Liver (tissue), 3 donors: ENCODE results near the gene HOXA4.

ENCODE experiments used
- CTCF ChIP-seq: fragments of 150-350 bp; IDR thresholded peaks from 2 replicates; pipeline ENCODE4 v1.5.1; 2017; ENCODE audit warnings: improper control_type of control experiment, low read depth, low read length; ENCODE audit not compliant: missing input control
- EGR1 ChIP-seq, 2 donors: IDR thresholded peaks; 2 replicates each; pipeline ENCODE4 v1.6.1; 2016 to 2018; ENCODE audit warnings: antibody characterized with exemption in 2 of 2, low read depth in 2 of 2
- GABPA ChIP-seq, 2 donors: IDR thresholded peaks in 1 of 2; conservative IDR thresholded peaks in 1 of 2; 2 replicates each; pipeline ENCODE4 v1.6.1; 2016; ENCODE audit warnings: antibody characterized with exemption in 2 of 2, mild to moderate bottlenecking in 1 of 2, moderate library complexity in 1 of 2
- JUND ChIP-seq, 2 donors: IDR thresholded peaks; 2 replicates each; pipeline ENCODE4 v1.6.1; 2016; ENCODE audit warnings: antibody characterized with exemption in 2 of 2
- MAX ChIP-seq: IDR thresholded peaks from 2 replicates; pipeline ENCODE4 v1.6.1; 2016; ENCODE audit warnings: antibody characterized with exemption
- RAD21 ChIP-seq, 2 donors: IDR thresholded peaks; 2 replicates each; pipeline ENCODE4 v1.6.1; 2016; ENCODE audit warnings: antibody characterized with exemption in 2 of 2, mild to moderate bottlenecking in 2 of 2
- REST ChIP-seq: IDR thresholded peaks from 2 replicates; pipeline ENCODE4 v1.6.1; 2016; ENCODE audit warnings: antibody characterized with exemption, mild to moderate bottlenecking
- SP1 ChIP-seq: IDR thresholded peaks from 2 replicates; pipeline ENCODE4 v1.6.1; 2018; ENCODE audit warnings: antibody characterized with exemption, mild to moderate bottlenecking
- TAF1 ChIP-seq: conservative IDR thresholded peaks from 2 replicates; pipeline ENCODE4 v1.6.1; 2016; ENCODE audit warnings: antibody characterized with exemption, mild to moderate bottlenecking
- YY1 ChIP-seq: IDR thresholded peaks from 2 replicates; pipeline ENCODE4 v1.6.1; 2016; ENCODE audit warnings: antibody characterized with exemption, mild to moderate bottlenecking
- donor health status: healthy.
- donor health status: healthy.

GRCh38 chr7:27117887-27118491 lies 12.6 kb downstream of the HOXA4 start:
- TF ChIP-seq REST = no peak
- TF ChIP-seq CTCF = no peak
- no peak for TF ChIP-seq SP1
- TF ChIP-seq YY1 = no peak
- TF ChIP-seq TAF1 = no peak
- TF ChIP-seq RAD21 (IDR thresholded peaks at IDR 0.05) = no peak
- TF ChIP-seq MAX = no peak
- TF ChIP-seq JUND (IDR thresholded peaks at IDR 0.05) = no peak
- TF ChIP-seq EGR1 (IDR thresholded peaks at IDR 0.05; ENCODE audit: low read depth in 2 of 2) = no peak
- TF ChIP-seq GABPA (IDR thresholded peaks at IDR 0.05 in 1 of 2, conservative IDR thresholded peaks at IDR 0.05 in 1 of 2) = no peak
